ENCODE data around the gene SLIT2. TPM values are rescaled to one million over a fixed set of nuclear protein-coding genes. Genes with fewer than 3 reads are reported as not detected.

The SLIT2 gene
- total RNA-seq, 2 experiments from 2014 or later: not detected

- no peak for DNase-seq (ENCODE audit: low spot score)
- H3K79me2 ChIP-seq (ENCODE audit: insufficient read depth, low read depth, low read length): no peaks in the 10 kb centered on the region
- H4K20me1 ChIP-seq (ENCODE audit: insufficient read depth, low read length): no peaks in the 10 kb centered on the region
- no peak overlapping the region for H3K27ac ChIP-seq (ENCODE audit: low read depth, low read length, poor library complexity, severe bottlenecking)
- ChIA-PET POLR2A (interaction anchor here (0.7 kb wide), 1 partner anchor 1629 kb away, joined by 3 read pairs; no protein-coding TSS in a partner anchor), CTCF (ENCODE audit: unreplicated experiment) (no interaction called here)
- intact Hi-C loops (cut with micrococcal nuclease; ENCODE audit: unreplicated experiment): no loop called here
- H3K9me2 ChIP-seq (ENCODE audit: insufficient read depth, low read length): no peaks in the 10 kb centered on the region
- no peaks in the 10 kb centered on the region for H3K36me3 ChIP-seq (ENCODE audit: insufficient read depth, low read length)
- H3K4me2 ChIP-seq (ENCODE audit: low read length): no peak overlapping the region
- TF ChIP-seq CTCF (conservative IDR thresholded peaks at IDR 0.05; ENCODE audit: low read length) (no peak), EZH2phosphoT487 (IDR thresholded peaks at IDR 0.05; ENCODE audit: borderline replicate concordance, low read depth, low read length) (no peak)
- no TSS peak for BruUV-seq (replicated peaks)
- no peak overlapping the region for H3K4me3 ChIP-seq (ENCODE audit: low read depth, low read length, poor library complexity, severe bottlenecking)
- H3K9me3 ChIP-seq (ENCODE audit: low read length): no peaks in the 10 kb centered on the region
- H2AFZ ChIP-seq (ENCODE audit: low read length): no peak overlapping the region
- no peaks in the 10 kb centered on the region for H3K4me1 ChIP-seq (ENCODE audit: insufficient read depth, low read length, poor library complexity, severe bottlenecking)
These were observed 22.1 kb downstream of the SLIT2 start for GRCh38 chr4:20273793-20274192.

- Histone ChIP-seq H3K4me2 (ENCODE audit: low read length) (no peak overlapping the region), H2AFZ (ENCODE audit: low read length) (no peak overlapping the region), H3K9me3 (ENCODE audit: low read length) (no peaks in the 10 kb centered on the region), H3K9me2 (ENCODE audit: insufficient read depth, low read length) (no peaks in the 10 kb centered on the region), H3K4me3 (ENCODE audit: low read depth, low read length, poor library complexity, severe bottlenecking) (no peak overlapping the region), H4K20me1 (ENCODE audit: insufficient read depth, low read length) (no peaks in the 10 kb centered on the region), H3K36me3 (ENCODE audit: insufficient read depth, low read length) (no peaks in the 10 kb centered on the region), H3K4me1 (ENCODE audit: insufficient read depth, low read length, poor library complexity, severe bottlenecking) (no peaks in the 10 kb centered on the region), H3K79me2 (ENCODE audit: insufficient read depth, low read depth, low read length) (no peaks in the 10 kb centered on the region), H3K27ac (ENCODE audit: low read depth, low read length, poor library complexity, severe bottlenecking) (no peak overlapping the region)
- DNase-seq (ENCODE audit: low spot score): no peak
- TF ChIP-seq CTCF (conservative IDR thresholded peaks at IDR 0.05; ENCODE audit: low read length) (no peak), EZH2phosphoT487 (IDR thresholded peaks at IDR 0.05; ENCODE audit: borderline replicate concordance, low read depth, low read length) (no peak)
- intact Hi-C loops (cut with micrococcal nuclease; ENCODE audit: unreplicated experiment): no loop called here
- CTCF ChIA-PET (ENCODE audit: unreplicated experiment): no interaction called here
- POLR2A ChIA-PET: interaction anchor here (0.9 kb wide), 1 partner anchor 9 kb away, joined by 3 read pairs; no protein-coding TSS in a partner anchor
- no TSS peak for BruUV-seq (replicated peaks)
These were observed 25.1 kb downstream of the SLIT2 start for GRCh38 chr4:20276848-20277247.

- intact Hi-C loops (cut with micrococcal nuclease; ENCODE audit: unreplicated experiment): no loop called here
- H3K4me1 ChIP-seq (ENCODE audit: insufficient read depth, low read length, poor library complexity, severe bottlenecking): no peaks in the 10 kb centered on the region
- BruUV-seq (replicated peaks): no TSS peak
- CTCF ChIA-PET (ENCODE audit: unreplicated experiment): no interaction called here
- H3K79me2 ChIP-seq (ENCODE audit: insufficient read depth, low read depth, low read length): no peaks in the 10 kb centered on the region
- no peaks in the 10 kb centered on the region for H4K20me1 ChIP-seq (ENCODE audit: insufficient read depth, low read length)
- H2AFZ ChIP-seq (ENCODE audit: low read length): no peak overlapping the region
- DNase-seq (ENCODE audit: low spot score): no peak
- no peak overlapping the region for H3K27ac ChIP-seq (ENCODE audit: low read depth, low read length, poor library complexity, severe bottlenecking)
- H3K4me2 ChIP-seq (ENCODE audit: low read length): no peak overlapping the region
- no peak for TF ChIP-seq EZH2phosphoT487 (IDR thresholded peaks at IDR 0.05; ENCODE audit: borderline replicate concordance, low read depth, low read length)
- H3K9me2 ChIP-seq (ENCODE audit: insufficient read depth, low read length): no peaks in the 10 kb centered on the region
- H3K4me3 ChIP-seq (ENCODE audit: low read depth, low read length, poor library complexity, severe bottlenecking): no peak overlapping the region
- no peaks in the 10 kb centered on the region for H3K36me3 ChIP-seq (ENCODE audit: insufficient read depth, low read length)
- H3K9me3 ChIP-seq (ENCODE audit: low read length): no peaks in the 10 kb centered on the region
- POLR2A ChIA-PET: interaction anchor here (0.5 to 1.2 kb wide), 2 partner anchors 13 to 1185 kb away, joined by 3 to 5 read pairs; no protein-coding TSS in a partner anchor
These were observed 26.5 kb downstream of the SLIT2 start for GRCh38 chr4:20278195-20278594.
